HEK293 (cell line): ENCODE results near the gene PPARA.

Source experiments
- CTCF ChIA-PET: fragments of 350-600 bp; formaldehyde crosslinking; extraction: SDS; loops from one replicate; lab custom pipeline; 2021; ENCODE audit warnings: antibody characterized with exemption; lab: Yijun Ruan, JAX
- POLR2A ChIA-PET: fragments of 300-600 bp; formaldehyde crosslinking; extraction: SDS; loops from one replicate; lab custom pipeline; 2020; ENCODE audit warnings: antibody characterized with exemption, inconsistent platforms; lab: Yijun Ruan, JAX
- H3K27ac ChIP-seq: fragments of 200-500 bp; sonication (Bioruptor generic); 2 replicates; pipeline ENCODE4 v1.5.1; 2014; ENCODE audit warnings: low read depth, low read length, control low read depth, inconsistent platforms; ENCODE audit errors: extremely low read depth
- H3K36me3 ChIP-seq, 2 experiments: fragments of 200-500 bp in 1 of 2; sonication (Bioruptor generic) in 1 of 2; 1 replicate in 1 of 2; 2 replicates in 1 of 2; pipeline ENCODE4 v1.5.1; 2014 to 2017; ENCODE audit warnings: inconsistent platforms in 2 of 2, low read length in 2 of 2; ENCODE audit not compliant: control insufficient read depth in 2 of 2, insufficient read depth in 1 of 2
- H3K4me1 ChIP-seq: fragments of 200-500 bp; sonication (Bioruptor generic); 2 replicates; pipeline ENCODE4 v1.5.1; 2014; ENCODE audit warnings: mild to moderate bottlenecking, low read length, inconsistent platforms; ENCODE audit not compliant: control insufficient read depth, insufficient read depth
- H3K4me3 ChIP-seq: 2 replicates; pipeline ENCODE4 v1.5.1; 2011; ENCODE audit warnings: low read depth, mild to moderate bottlenecking, control low read depth, low read length, moderate library complexity
- H3K9me3 ChIP-seq: fragments of 200-500 bp; sonication (Bioruptor generic); 2 replicates; pipeline ENCODE4 v1.5.1; 2014; ENCODE audit warnings: low read depth, low read length, inconsistent platforms; ENCODE audit not compliant: control insufficient read depth, insufficient read depth
- BCL11B ChIP-seq: fragments of 450-650 bp; formaldehyde crosslinking; IDR thresholded peaks from 2 replicates; pipeline ENCODE4 v1.5.1; 2016; ENCODE audit warnings: low read depth, missing biosample characterization, missing genetic modification characterization
- GLI4 ChIP-seq: fragments of 450-650 bp; formaldehyde crosslinking; IDR thresholded peaks from 2 replicates; pipeline ENCODE4 v1.5.1; 2016; ENCODE audit warnings: missing biosample characterization, missing genetic modification characterization
- GLIS1 ChIP-seq: fragments of 450-650 bp; formaldehyde crosslinking; IDR thresholded peaks from 2 replicates; pipeline ENCODE4 v1.5.1; 2016; ENCODE audit warnings: missing biosample characterization, missing genetic modification characterization
- GLIS2 ChIP-seq: fragments of 450-650 bp; formaldehyde crosslinking; IDR thresholded peaks from 2 replicates; pipeline ENCODE4 v1.5.1; 2016; ENCODE audit warnings: missing biosample characterization, missing genetic modification characterization
- HOXD13 ChIP-seq: sonication (generic); formaldehyde crosslinking; IDR thresholded peaks from 2 replicates; pipeline ENCODE4 v1.8.0; 2022; ENCODE audit warnings: missing genetic modification reagents, borderline replicate concordance
- IKZF3 ChIP-seq: fragments of 450-650 bp; IDR thresholded peaks from 2 replicates; pipeline ENCODE4 v1.5.0; 2018; ENCODE audit warnings: missing biosample characterization, mild to moderate bottlenecking, missing genetic modification characterization, moderate library complexity
- KLF16 ChIP-seq: fragments of 450-650 bp; formaldehyde crosslinking; IDR thresholded peaks from 2 replicates; pipeline ENCODE4 v1.5.1; 2017; ENCODE audit warnings: missing biosample characterization, missing genetic modification characterization
- KLF8 ChIP-seq: fragments of 450-650 bp; formaldehyde crosslinking; IDR thresholded peaks from 2 replicates; pipeline ENCODE4 v1.5.1; 2016; ENCODE audit warnings: missing biosample characterization, missing genetic modification characterization
- MEIS1 ChIP-seq: sonication (generic); formaldehyde crosslinking; IDR thresholded peaks from 2 replicates; pipeline ENCODE4 v1.8.1; 2022; ENCODE audit warnings: missing genetic modification reagents, mild to moderate bottlenecking, borderline replicate concordance
- SP2 ChIP-seq: fragments of 450-650 bp; formaldehyde crosslinking; IDR thresholded peaks from 2 replicates; pipeline ENCODE4 v1.5.1; 2016; ENCODE audit warnings: missing biosample characterization, missing genetic modification characterization
- SP7 ChIP-seq: fragments of 450-650 bp; formaldehyde crosslinking; IDR thresholded peaks from 2 replicates; pipeline ENCODE4 v1.5.1; 2016; ENCODE audit warnings: missing biosample characterization, missing genetic modification characterization
- TRIM28 ChIP-seq: IDR thresholded peaks from 2 replicates; pipeline ENCODE4 v1.6.1; 2011; ENCODE audit warnings: low read length, control low read depth, borderline replicate concordance
- WT1 ChIP-seq: fragments of 450-650 bp; formaldehyde crosslinking; IDR thresholded peaks from 2 replicates; pipeline ENCODE4 v1.5.1; 2016; ENCODE audit warnings: missing biosample characterization, missing genetic modification characterization
- ZBTB8A ChIP-seq: fragments of 450-650 bp; formaldehyde crosslinking; IDR thresholded peaks from 2 replicates; pipeline ENCODE4 v1.5.1; 2016; ENCODE audit warnings: missing biosample characterization, missing genetic modification characterization
- ZFP3 ChIP-seq: fragments of 450-650 bp; formaldehyde crosslinking; IDR thresholded peaks from 2 replicates; pipeline ENCODE4 v1.5.1; 2016; ENCODE audit warnings: low read depth, missing biosample characterization, missing genetic modification characterization
- ZNF16 ChIP-seq: fragments of 450-650 bp; formaldehyde crosslinking; IDR thresholded peaks from 2 replicates; pipeline ENCODE4 v1.5.1; 2016; ENCODE audit warnings: low read depth, missing biosample characterization, missing genetic modification characterization
- ZNF18 ChIP-seq: fragments of 450-650 bp; formaldehyde crosslinking; IDR thresholded peaks from 2 replicates; pipeline ENCODE4 v1.5.1; 2016; ENCODE audit warnings: missing biosample characterization, missing genetic modification characterization
- ZNF23 ChIP-seq: fragments of 450-650 bp; formaldehyde crosslinking; IDR thresholded peaks from 2 replicates; pipeline ENCODE4 v1.5.1; 2016; ENCODE audit warnings: missing biosample characterization, missing genetic modification characterization, borderline replicate concordance
- ZNF302 ChIP-seq: fragments of 450-650 bp; formaldehyde crosslinking; IDR thresholded peaks from 2 replicates; pipeline ENCODE4 v1.5.1; 2016; ENCODE audit warnings: missing biosample characterization, missing genetic modification characterization, low read depth
- ZNF488 ChIP-seq: fragments of 450-650 bp; formaldehyde crosslinking; IDR thresholded peaks from 2 replicates; pipeline ENCODE4 v1.5.1; 2016; ENCODE audit warnings: missing biosample characterization, missing genetic modification characterization
- ZNF529 ChIP-seq: fragments of 450-650 bp; formaldehyde crosslinking; IDR thresholded peaks from 2 replicates; pipeline ENCODE4 v1.5.1; 2017; ENCODE audit warnings: missing genetic modification characterization, missing biosample characterization; ENCODE audit not compliant: insufficient replicate concordance
- ZNF629 ChIP-seq: fragments of 450-650 bp; formaldehyde crosslinking; IDR thresholded peaks from 2 replicates; pipeline ENCODE4 v1.5.1; 2017; ENCODE audit warnings: missing biosample characterization, missing genetic modification characterization
- ZNF768 ChIP-seq: fragments of 450-650 bp; formaldehyde crosslinking; IDR thresholded peaks from 2 replicates; pipeline ENCODE4 v1.5.1; 2018; ENCODE audit warnings: missing biosample characterization, mild to moderate bottlenecking, missing genetic modification characterization
- ZSCAN5A ChIP-seq: fragments of 450-650 bp; formaldehyde crosslinking; IDR thresholded peaks from 2 replicates; pipeline ENCODE4 v1.5.1; 2016; ENCODE audit warnings: missing biosample characterization, missing genetic modification characterization

PPARA gene

GRCh38 chr22:46224044-46224897, 73.9 kb downstream of the PPARA start (continued):
- TF ChIP-seq BCL11B (tag by site-specific recombination) (no peak), ZNF23 (tag by site-specific recombination) (no peak), ZNF16 (no peak), KLF8 (tag by site-specific recombination) (no peak)

- Histone ChIP-seq H3K36me3 (peaks cover 10 to 23% of the 10 kb centered on the region in 2 experiments; a peak in 2 of 3 replicates), H3K27ac (no peak overlapping the region), H3K4me1 (no peaks in the 10 kb centered on the region), H3K4me3 (no peak overlapping the region), H3K9me3 (no peaks in the 10 kb centered on the region)
- TF ChIP-seq ZNF488 (tag by site-specific recombination) (no peak), GLIS1 (tag by site-specific recombination) (no peak), ZNF768 (tag by site-specific recombination) (no peak), ZSCAN5A (tag by site-specific recombination) (no peak), ZFP3 (tag by site-specific recombination) (no peak), WT1 (tag by site-specific recombination) (no peak), TRIM28 (no peak), ZNF302 (no peak), GLI4 (tag by site-specific recombination) (no peak), SP7 (tag by site-specific recombination) (no peak), KLF16 (no peak), MEIS1 (CRISPR knock-in tag) (no peak), GLIS2 (tag by site-specific recombination) (no peak), ZNF529 (no peak), ZNF629 (no peak), IKZF3 (tag by site-specific recombination) (no peak), ZNF18 (tag by site-specific recombination) (no peak), HOXD13 (no peak), ZBTB8A (tag by site-specific recombination) (no peak), SP2 (tag by site-specific recombination) (no peak)
- CTCF ChIA-PET: no interaction called here
- POLR2A ChIA-PET: no interaction called here
Measured at GRCh38 chr22:46224898-46225290, 74.6 kb downstream of the PPARA start.
